Measurements from ENCODE around the gene ZNG1A. TPM values are rescaled to one million over a fixed set of nuclear protein-coding genes. Genes with fewer than 3 reads are reported as not detected.
"Not testable (repeated sequence)": the region's sequence is repeated elsewhere in the genome, so short reads cannot be mapped to it uniquely, and the experiment has no call there.

ZNG1A gene
- total RNA-seq, 1 donor from 2014 or later: 29.1 TPM

DNA sequence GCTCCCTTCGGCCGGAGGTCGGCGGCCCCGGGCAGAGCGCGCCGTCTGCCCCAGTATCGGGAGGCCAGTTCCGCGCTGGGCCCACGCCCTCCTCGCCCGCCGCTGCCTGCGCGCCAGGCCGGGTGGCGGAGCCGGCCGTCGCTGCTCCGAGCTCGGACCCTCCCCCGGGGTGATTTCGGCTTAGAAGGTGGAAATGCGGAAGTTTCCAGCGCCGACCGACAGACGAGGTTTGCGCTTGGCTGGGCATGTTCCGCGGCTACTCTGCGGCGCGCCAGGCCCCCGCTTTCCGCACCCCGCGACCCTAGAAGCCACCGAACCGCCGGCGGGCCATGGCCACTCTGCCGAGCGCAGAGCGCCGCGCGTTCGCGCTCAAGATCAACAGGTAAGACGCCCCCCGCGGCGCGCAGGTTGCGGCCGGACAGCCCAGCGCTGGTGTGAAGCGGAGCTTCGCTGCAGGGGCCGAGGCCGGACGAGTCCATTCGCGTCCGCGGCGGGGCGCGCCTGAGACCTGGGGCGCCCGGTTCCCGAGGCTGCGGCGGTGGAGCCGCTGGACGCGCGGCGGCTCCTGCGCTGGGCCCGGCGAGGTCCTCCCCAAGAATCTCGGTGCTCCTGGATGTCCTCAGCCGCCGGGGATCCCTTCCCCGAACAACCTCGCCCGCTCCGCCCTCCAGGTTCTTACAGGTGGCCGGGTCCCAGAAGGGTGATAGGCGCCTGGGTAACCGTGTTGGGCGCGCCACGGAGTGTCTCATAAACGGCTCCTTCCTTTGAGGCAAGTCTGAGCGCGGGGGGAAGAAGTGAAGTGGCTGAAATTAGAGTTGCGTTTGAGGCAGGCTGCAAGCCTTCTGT lies 36.0 kb upstream of the ZNG1A start, which contains the start of gene DOCK8:
TSS of gene DOCK8 (plus strand) at position 218 of the 846 bp plus-strand sequence. CDS start at position 330, 112 bp downstream.
- no peak within 1 kb of the TSS for H3K27ac Mint-ChIP-seq (ENCODE audit: unreplicated experiment)
- H3K36me3 Mint-ChIP-seq (ENCODE audit: low read depth): no peaks in the 10 kb centered on the region
- TF ChIP-seq CTCF (conservative IDR thresholded peaks at IDR 0.05): peak; percentile 58
- H3K4me1 Mint-ChIP-seq: no peaks in the 10 kb centered on the region
- peak; percentile 47 for DNase-seq (ENCODE audit: low read depth, low spot score)
- peaks cover 44% of the 10 kb centered on the region for H3K27me3 Mint-ChIP-seq (ENCODE audit: low read depth)
- H3K9me3 Mint-ChIP-seq: no peaks in the 10 kb centered on the region
- H3K4me3 Mint-ChIP-seq: peak within 1 kb of the TSS; percentile 74

DNA sequence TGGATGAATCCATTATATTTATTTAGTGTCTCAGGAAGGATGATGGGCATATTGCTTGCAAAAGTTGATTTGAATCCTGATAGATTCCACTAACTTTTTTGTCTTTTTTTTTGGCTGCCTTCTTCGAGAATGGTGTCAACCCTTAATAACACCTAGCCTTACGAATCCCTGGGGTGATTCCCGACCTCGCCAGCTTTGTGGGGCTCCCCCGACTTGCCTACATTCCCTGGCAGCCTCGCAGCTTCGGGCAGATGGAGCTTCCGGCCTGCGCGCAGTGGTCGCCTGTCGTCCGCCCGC lies 35.4 kb upstream of the ZNG1A start:
- Mint-ChIP-seq H3K4me3 (peak overlapping the region; percentile 65), H3K36me3 (ENCODE audit: low read depth) (no peaks in the 10 kb centered on the region), H3K27ac (ENCODE audit: unreplicated experiment) (no peak overlapping the region), H3K27me3 (ENCODE audit: low read depth) (peaks cover 46% of the 10 kb centered on the region), H3K4me1 (no peaks in the 10 kb centered on the region), H3K9me3 (no peaks in the 10 kb centered on the region)
- no peak for TF ChIP-seq CTCF (conservative IDR thresholded peaks at IDR 0.05)
- DNase-seq (ENCODE audit: low read depth, low spot score): no peak

GRCh38 chr9:213901-214300 lies 35.0 kb upstream of the ZNG1A start:
- DNase-seq (ENCODE audit: low read depth, low spot score); H3K4me1 Mint-ChIP-seq; H3K27ac Mint-ChIP-seq (ENCODE audit: unreplicated experiment); H3K9me3 Mint-ChIP-seq; H3K36me3 Mint-ChIP-seq (ENCODE audit: low read depth): not testable (repeated sequence)
- Mint-ChIP-seq H3K27me3 (ENCODE audit: low read depth) (peaks cover 50% of the 10 kb centered on the region), H3K4me3 (peak overlapping the region; percentile 65)

DNA sequence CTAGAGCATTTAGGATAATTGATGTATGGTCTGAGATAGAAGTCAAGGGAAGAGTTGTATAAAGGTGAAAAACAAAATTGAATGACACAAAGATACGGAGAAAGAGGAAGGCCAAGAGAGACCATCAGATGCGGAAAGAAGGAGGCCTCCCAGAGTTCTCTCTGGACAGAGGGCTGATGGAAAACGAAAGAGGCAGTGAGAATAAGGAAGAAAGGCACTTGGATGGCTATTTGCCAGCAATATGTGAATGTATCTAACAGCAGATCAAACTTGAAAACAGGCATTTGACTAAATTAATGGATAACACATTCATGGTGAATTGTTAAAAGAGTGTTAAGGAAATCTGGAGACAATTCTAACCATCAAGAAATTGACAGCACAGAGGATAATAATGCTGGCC lies 33.4 kb upstream of the ZNG1A start:
- Mint-ChIP-seq H3K27ac (ENCODE audit: unreplicated experiment) (no peak overlapping the region), H3K4me3 (no peak overlapping the region), H3K9me3 (no peaks in the 10 kb centered on the region), H3K27me3 (ENCODE audit: low read depth) (peaks cover 47% of the 10 kb centered on the region), H3K4me1 (no peaks in the 10 kb centered on the region), H3K36me3 (ENCODE audit: low read depth) (no peaks in the 10 kb centered on the region)
- TF ChIP-seq CTCF (conservative IDR thresholded peaks at IDR 0.05): no peak
- DNase-seq (ENCODE audit: low read depth, low spot score): no peak

GRCh38 chr9:211557-211956 lies 32.7 kb upstream of the ZNG1A start:
- peaks cover 40% of the 10 kb centered on the region for H3K27me3 Mint-ChIP-seq (ENCODE audit: low read depth)
- no peak overlapping the region for H3K27ac Mint-ChIP-seq (ENCODE audit: unreplicated experiment)
- no peak for TF ChIP-seq CTCF (conservative IDR thresholded peaks at IDR 0.05)
- H3K9me3 Mint-ChIP-seq: no peaks in the 10 kb centered on the region
- no peaks in the 10 kb centered on the region for H3K36me3 Mint-ChIP-seq (ENCODE audit: low read depth)
- DNase-seq (ENCODE audit: low read depth, low spot score): no peak
- H3K4me1 Mint-ChIP-seq: no peaks in the 10 kb centered on the region
- no peak overlapping the region for H3K4me3 Mint-ChIP-seq

- no peak overlapping the region for H3K27ac Mint-ChIP-seq (ENCODE audit: unreplicated experiment)
- no peaks in the 10 kb centered on the region for H3K36me3 Mint-ChIP-seq (ENCODE audit: low read depth)
- DNase-seq (ENCODE audit: low read depth, low spot score): no peak
- peaks cover 35% of the 10 kb centered on the region for H3K27me3 Mint-ChIP-seq (ENCODE audit: low read depth)
- no peaks in the 10 kb centered on the region for H3K9me3 Mint-ChIP-seq
- H3K4me1 Mint-ChIP-seq: no peaks in the 10 kb centered on the region
- no peak for TF ChIP-seq CTCF (conservative IDR thresholded peaks at IDR 0.05)
- no peak overlapping the region for H3K4me3 Mint-ChIP-seq
Measured at GRCh38 chr9:211036-211435, 32.2 kb upstream of the ZNG1A start.
